Measurements from ENCODE around the gene PLSCR3.

The PLSCR3 gene

GRCh38 chr17:7426203-7426863, 32.0 kb upstream of the PLSCR3 start:
- no peak for DNase-seq

GRCh38 chr17:7425756-7426155, 31.4 kb upstream of the PLSCR3 start:
- DNase-seq, result no peak

- DNase-seq, result no peak
Observed at GRCh38 chr17:7425316-7425715, 31.0 kb upstream of the PLSCR3 start, which contains the start of gene SPEM2. Gene SPEM2, plus strand, starts transcription at chr17:7425616. Its CDS starts 73 bp downstream, at chr17:7425689.

GRCh38 chr17:7423679-7424078, 29.4 kb upstream of the PLSCR3 start:
- no peak for DNase-seq

- no peak for DNase-seq
Observed at GRCh38 chr17:7421186-7421585, 26.9 kb upstream of the PLSCR3 start.

GRCh38 chr17:7419819-7420610, 25.7 kb upstream of the PLSCR3 start, which contains the start of gene SPEM1:
Gene SPEM1, plus strand, starts transcription at chr17:7420324. Its CDS starts 61 bp downstream, at chr17:7420385.
- DNase-seq, result no peak

- no peak for DNase-seq
Observed at GRCh38 chr17:7418472-7419152, 24.3 kb upstream of the PLSCR3 start.

GRCh38 chr17:7417056-7417655, 22.8 kb upstream of the PLSCR3 start:
- DNase-seq, result no peak

- DNase-seq, result no peak
Observed at GRCh38 chr17:7416323-7416722, 22.0 kb upstream of the PLSCR3 start.

GRCh38 chr17:7415784-7416183, 21.5 kb upstream of the PLSCR3 start:
- DNase-seq, result no peak

- no peak for DNase-seq
Observed at GRCh38 chr17:7414837-7415236, 20.5 kb upstream of the PLSCR3 start.

GRCh38 chr17:7413346-7413985, 19.1 kb upstream of the PLSCR3 start:
- no peak for DNase-seq

GRCh38 chr17:7411427-7411750, 17.1 kb upstream of the PLSCR3 start:
- DNase-seq, result no peak

- no peak for DNase-seq
Observed at GRCh38 chr17:7410634-7411426, 16.5 kb upstream of the PLSCR3 start.

- DNase-seq, result no peak
Observed at GRCh38 chr17:7409716-7410115, 15.4 kb upstream of the PLSCR3 start.

- DNase-seq, result no peak
Observed at GRCh38 chr17:7408863-7409262, 14.5 kb upstream of the PLSCR3 start.

GRCh38 chr17:7408252-7408727, 14.0 kb upstream of the PLSCR3 start:
- DNase-seq, result no peak

- DNase-seq, result no peak
Observed at GRCh38 chr17:7407485-7408251, 13.3 kb upstream of the PLSCR3 start, which contains the start of gene NLGN2. Gene NLGN2, plus strand, starts transcription at chr17:7407845. Its CDS starts 411 bp downstream, at chr17:7408256.

- no peak for DNase-seq
Observed at GRCh38 chr17:7407082-7407481, 12.8 kb upstream of the PLSCR3 start.

GRCh38 chr17:7406235-7406825, 12.0 kb upstream of the PLSCR3 start:
- DNase-seq, result no peak
